ENCODE results near the gene ARSH.
"Not testable (repeated sequence)": the region's sequence is repeated elsewhere in the genome, so short reads cannot be mapped to it uniquely, and the experiment has no call there.

The ARSH gene

GRCh38 chrX:3006495-3006894 lies at the start of gene ARSH:
TSS of gene ARSH (plus strand) at chrX:3006546. CDS start at chrX:3006613, 67 bp downstream.
- DNase-seq, result no peak

GRCh38 chrX:2958199-2958598 lies 48.1 kb upstream of the ARSH start:
- no peak for DNase-seq

- no peak for DNase-seq
Measured at GRCh38 chrX:2960861-2961515, 45.4 kb upstream of the ARSH start.

- no peak for DNase-seq
Measured at GRCh38 chrX:2962381-2962780, 44.0 kb upstream of the ARSH start.

- DNase-seq, result not testable (repeated sequence)
Measured at GRCh38 chrX:2963449-2963848, 42.9 kb upstream of the ARSH start.

GRCh38 chrX:2963992-2964794 lies 42.2 kb upstream of the ARSH start:
- DNase-seq, result not testable (repeated sequence)

GRCh38 chrX:2965965-2966364 lies 40.4 kb upstream of the ARSH start:
- no peak for DNase-seq

- no peak for DNase-seq
Measured at GRCh38 chrX:2967012-2967411, 39.3 kb upstream of the ARSH start.

GRCh38 chrX:2967584-2967983 lies 38.8 kb upstream of the ARSH start:
- no peak for DNase-seq

GRCh38 chrX:2967998-2968909 lies 38.1 kb upstream of the ARSH start:
- no peak for DNase-seq

GRCh38 chrX:2969021-2969420 lies 37.3 kb upstream of the ARSH start:
- DNase-seq, result no peak

- no peak for DNase-seq
Measured at GRCh38 chrX:2972391-2972790, 34.0 kb upstream of the ARSH start.

GRCh38 chrX:2974961-2975360 lies 31.4 kb upstream of the ARSH start:
- DNase-seq, result no peak

- DNase-seq, result not testable (repeated sequence)
Measured at GRCh38 chrX:2978639-2979038, 27.7 kb upstream of the ARSH start.

- no peak for DNase-seq
Measured at GRCh38 chrX:2984342-2984741, 22.0 kb upstream of the ARSH start.

- DNase-seq, result no peak
Measured at GRCh38 chrX:2989565-2989964, 16.8 kb upstream of the ARSH start.

GRCh38 chrX:3010532-3010931 lies 4.2 kb downstream of the ARSH start:
- no peak for DNase-seq

GRCh38 chrX:3017492-3017891 lies 11.1 kb downstream of the ARSH start:
- no peak for DNase-seq

- no peak for DNase-seq
Measured at GRCh38 chrX:3024176-3024575, 17.8 kb downstream of the ARSH start.

GRCh38 chrX:3026074-3026815 lies 19.9 kb downstream of the ARSH start:
- no peak for DNase-seq

GRCh38 chrX:3029129-3029528 lies 22.8 kb downstream of the ARSH start:
- DNase-seq, result no peak

- no peak for DNase-seq
Measured at GRCh38 chrX:3037218-3037617, 30.9 kb downstream of the ARSH start.

GRCh38 chrX:3044196-3044595 lies 37.9 kb downstream of the ARSH start:
- no peak for DNase-seq
